ENCODE results near the gene ACMSD.

Gene ACMSD

GRCh38 chr2:134910763-134911399, 72.5 kb downstream of the ACMSD start:
- no peak for DNase-seq

- DNase-seq = no peak
Observed at GRCh38 chr2:134911400-134911785, 73.0 kb downstream of the ACMSD start.

GRCh38 chr2:134912361-134912760, 73.9 kb downstream of the ACMSD start:
- DNase-seq = no peak

GRCh38 chr2:134917360-134917865, 79.0 kb downstream of the ACMSD start:
- no peak for DNase-seq

GRCh38 chr2:134917888-134918525, 79.6 kb downstream of the ACMSD start:
- peak; percentile 79 for DNase-seq

GRCh38 chr2:134918526-134919340, 80.3 kb downstream of the ACMSD start, which contains the start of gene CCNT2:
CCNT2 (plus strand) TSS chr2:134918822; CDS start chr2:134918855, 33 bp downstream.
- DNase-seq = peak; percentile 95

- DNase-seq = no peak
Observed at GRCh38 chr2:134919341-134920210, 81.2 kb downstream of the ACMSD start.

GRCh38 chr2:134924912-134925311, 86.5 kb downstream of the ACMSD start:
- DNase-seq = no peak

- no peak for DNase-seq
Observed at GRCh38 chr2:134926231-134926931, 88.0 kb downstream of the ACMSD start.

GRCh38 chr2:134927195-134927594, 88.8 kb downstream of the ACMSD start:
- DNase-seq = no peak

GRCh38 chr2:134932864-134933526, 94.6 kb downstream of the ACMSD start:
- DNase-seq = no peak

GRCh38 chr2:134933732-134934131, 95.3 kb downstream of the ACMSD start:
- no peak for DNase-seq

- no peak for DNase-seq
Observed at GRCh38 chr2:134934150-134934549, 95.7 kb downstream of the ACMSD start.

GRCh38 chr2:134934641-134935040, 96.2 kb downstream of the ACMSD start:
- no peak for DNase-seq

- no peak for DNase-seq
Observed at GRCh38 chr2:134936691-134937090, 98.3 kb downstream of the ACMSD start.

- DNase-seq = no peak
Observed at GRCh38 chr2:134943540-134943939, 105.1 kb downstream of the ACMSD start.

GRCh38 chr2:134944975-134945374, 106.6 kb downstream of the ACMSD start:
- DNase-seq = no peak

- no peak for DNase-seq
Observed at GRCh38 chr2:134946073-134946472, 107.7 kb downstream of the ACMSD start.

- DNase-seq = no peak
Observed at GRCh38 chr2:134949981-134950708, 111.7 kb downstream of the ACMSD start.

GRCh38 chr2:134950886-134951285, 112.5 kb downstream of the ACMSD start:
- no peak for DNase-seq

Data from NCI-H2107 (cell line).